Activated naive CD4-positive, alpha-beta T cell treated with anti-CD3 and anti-CD28 coated beads, Interleukin-2, amount 10 ng/mL, durations not matched to agents 7 days and 5 days (primary cell): Measurements from ENCODE around the gene STX1B.
"Not testable (repeated sequence)": the region's sequence is repeated elsewhere in the genome, so short reads cannot be mapped to it uniquely, and the experiment has no call there.

Experiments used
- CTCF ChIA-PET: fragments of 350-600 bp; sonication (Branson Sonifier 250); formaldehyde crosslinking; loops from one replicate; lab custom pipeline; 2021; ENCODE audit warnings: antibody characterized with exemption; lab: Charles Lee
- DNase-seq: peaks from one replicate; pipeline ENCODE4 v3.0.0-alpha.2; 2020
- H3K27ac Mint-ChIP-seq: one replicate; pipeline ENCODE4 v1.8.0; 2021; ENCODE audit warnings: mild to moderate bottlenecking, moderate library complexity, mixed read lengths
- H3K27me3 Mint-ChIP-seq: one replicate; pipeline ENCODE4 v1.8.0; 2021; ENCODE audit warnings: mild to moderate bottlenecking, mixed read lengths
- H3K36me3 Mint-ChIP-seq: one replicate; pipeline ENCODE4 v1.8.0; 2021; ENCODE audit warnings: mixed read lengths
- H3K4me1 Mint-ChIP-seq: one replicate; pipeline ENCODE4 v1.8.0; 2021; ENCODE audit warnings: mixed read lengths
- H3K4me3 Mint-ChIP-seq: one replicate; pipeline ENCODE4 v1.8.0; 2021; ENCODE audit warnings: mild to moderate bottlenecking, moderate library complexity, mixed read lengths
- H3K9me3 Mint-ChIP-seq: one replicate; pipeline ENCODE4 v1.8.0; 2021; ENCODE audit warnings: mixed read lengths

STX1B gene

GRCh38 chr16:31025339-31025738, 14.9 kb upstream of the STX1B start:
- Mint-ChIP-seq H3K4me1 (peaks cover 16% of the 10 kb centered on the region), H3K4me3 (no peak overlapping the region), H3K9me3 (no peaks in the 10 kb centered on the region), H3K36me3 (no peaks in the 10 kb centered on the region), H3K27me3 (peaks cover 6% of the 10 kb centered on the region), H3K27ac (no peak overlapping the region)
- CTCF ChIA-PET = no interaction called here
- DNase-seq = no peak

GRCh38 chr16:31023627-31024226, 13.3 kb upstream of the STX1B start:
- Mint-ChIP-seq H3K4me1 (peaks cover 16% of the 10 kb centered on the region), H3K27me3 (peaks cover 6% of the 10 kb centered on the region)
- CTCF ChIA-PET = no interaction called here

GRCh38 chr16:31023252-31023602, 12.8 kb upstream of the STX1B start:
- CTCF ChIA-PET = no interaction called here
- Mint-ChIP-seq H3K27me3 (peaks cover 6% of the 10 kb centered on the region), H3K4me3 (no peak overlapping the region), H3K27ac (no peak overlapping the region), H3K9me3 (no peaks in the 10 kb centered on the region), H3K36me3 (no peaks in the 10 kb centered on the region), H3K4me1 (peaks cover 16% of the 10 kb centered on the region)
- no peak for DNase-seq

More at GRCh38 chr16:31023627-31024226, 13.3 kb upstream of the STX1B start:
- Mint-ChIP-seq H3K36me3 (no peaks in the 10 kb centered on the region), H3K4me3 (no peak overlapping the region), H3K27ac (no peak overlapping the region), H3K9me3 (no peaks in the 10 kb centered on the region)
- no peak for DNase-seq

- no peak overlapping the region for H3K4me3 Mint-ChIP-seq
- CTCF ChIA-PET = no interaction called here
- H3K27me3 Mint-ChIP-seq = peaks cover 6% of the 10 kb centered on the region
- DNase-seq = no peak
- H3K36me3 Mint-ChIP-seq = no peaks in the 10 kb centered on the region
- no peaks in the 10 kb centered on the region for H3K9me3 Mint-ChIP-seq
- H3K27ac Mint-ChIP-seq = peak overlapping the region; percentile 75
- H3K4me1 Mint-ChIP-seq = peaks cover 16% of the 10 kb centered on the region
Observed at GRCh38 chr16:31022544-31023251, 12.3 kb upstream of the STX1B start.

GRCh38 chr16:31020536-31020935, 10.1 kb upstream of the STX1B start:
- Mint-ChIP-seq H3K9me3 (no peaks in the 10 kb centered on the region), H3K4me3 (no peak overlapping the region), H3K27me3 (peaks cover 10% of the 10 kb centered on the region), H3K27ac (no peak overlapping the region), H3K4me1 (peaks cover 16% of the 10 kb centered on the region), H3K36me3 (no peaks in the 10 kb centered on the region)
- CTCF ChIA-PET = no interaction called here
- no peak for DNase-seq

GRCh38 chr16:31017756-31018155, 7.3 kb upstream of the STX1B start:
- H3K36me3 Mint-ChIP-seq, H3K27ac Mint-ChIP-seq, H3K9me3 Mint-ChIP-seq, H3K4me1 Mint-ChIP-seq, DNase-seq, H3K4me3 Mint-ChIP-seq: not testable (repeated sequence)
- CTCF ChIA-PET = interaction anchor here (0.6 kb wide), 1 partner anchor 341 kb away, joined by 3 read pairs; no protein-coding TSS in a partner anchor
- peaks cover 35% of the 10 kb centered on the region for H3K27me3 Mint-ChIP-seq

GRCh38 chr16:31016018-31016417, 5.6 kb upstream of the STX1B start:
- no peak overlapping the region for H3K27ac Mint-ChIP-seq
- no peaks in the 10 kb centered on the region for H3K9me3 Mint-ChIP-seq
- peaks cover 53% of the 10 kb centered on the region for H3K27me3 Mint-ChIP-seq
- peaks cover 5% of the 10 kb centered on the region for H3K4me1 Mint-ChIP-seq
- CTCF ChIA-PET = no interaction called here
- DNase-seq = no peak
- H3K4me3 Mint-ChIP-seq = no peak overlapping the region
- no peaks in the 10 kb centered on the region for H3K36me3 Mint-ChIP-seq

GRCh38 chr16:31013292-31013691, 2.9 kb upstream of the STX1B start:
- H3K27ac Mint-ChIP-seq, H3K9me3 Mint-ChIP-seq, H3K36me3 Mint-ChIP-seq, DNase-seq, H3K4me3 Mint-ChIP-seq, CTCF ChIA-PET: not testable (repeated sequence)
- Mint-ChIP-seq H3K4me1 (peaks cover 12% of the 10 kb centered on the region), H3K27me3 (peaks cover 78% of the 10 kb centered on the region)

GRCh38 chr16:31011815-31012214, 1.4 kb upstream of the STX1B start:
- Mint-ChIP-seq H3K27me3 (peaks cover 93% of the 10 kb centered on the region), H3K4me1 (peaks cover 12% of the 10 kb centered on the region), H3K4me3 (peak overlapping the region; percentile 7)

GRCh38 chr16:31009894-31010584, 399 bp downstream of the STX1B start:
- Mint-ChIP-seq H3K9me3 (no peaks in the 10 kb centered on the region), H3K4me3 (peak overlapping the region; percentile 28), H3K4me1 (peaks cover 12% of the 10 kb centered on the region), H3K27me3 (peaks cover 98% of the 10 kb centered on the region), H3K36me3 (no peaks in the 10 kb centered on the region), H3K27ac (no peak overlapping the region)
- DNase-seq = no peak
- CTCF ChIA-PET = no interaction called here

More at GRCh38 chr16:31011815-31012214, 1.4 kb upstream of the STX1B start:
- H3K27ac Mint-ChIP-seq, H3K9me3 Mint-ChIP-seq, H3K36me3 Mint-ChIP-seq, DNase-seq: not testable (repeated sequence)
- CTCF ChIA-PET = interaction anchor here (0.8 kb wide), 1 partner anchor 26 kb away, joined by 3 read pairs; the partner anchor contains the start of gene HSD3B7

GRCh38 chr16:31009120-31009519, 1.3 kb downstream of the STX1B start:
- peaks cover 12% of the 10 kb centered on the region for H3K4me1 Mint-ChIP-seq
- no peak for DNase-seq
- peaks cover 97% of the 10 kb centered on the region for H3K27me3 Mint-ChIP-seq
- no peak overlapping the region for H3K27ac Mint-ChIP-seq
- no peaks in the 10 kb centered on the region for H3K36me3 Mint-ChIP-seq
- no peaks in the 10 kb centered on the region for H3K9me3 Mint-ChIP-seq
- no peak overlapping the region for H3K4me3 Mint-ChIP-seq
- CTCF ChIA-PET = interaction anchor here (0.9 kb wide), 1 partner anchor 24 kb away, joined by 3 read pairs; no protein-coding TSS in a partner anchor

GRCh38 chr16:31008551-31008950, 1.9 kb downstream of the STX1B start:
- DNase-seq = no peak
- H3K36me3 Mint-ChIP-seq = no peaks in the 10 kb centered on the region
- peaks cover 91% of the 10 kb centered on the region for H3K27me3 Mint-ChIP-seq
- no peak overlapping the region for H3K4me3 Mint-ChIP-seq
- H3K4me1 Mint-ChIP-seq = peaks cover 12% of the 10 kb centered on the region
- no peak overlapping the region for H3K27ac Mint-ChIP-seq
- H3K9me3 Mint-ChIP-seq = no peaks in the 10 kb centered on the region
- CTCF ChIA-PET = interaction anchor here (0.9 kb wide), 1 partner anchor 23 kb away, joined by 3 read pairs; no protein-coding TSS in a partner anchor

- Mint-ChIP-seq H3K27me3 (peaks cover 91% of the 10 kb centered on the region), H3K9me3 (no peaks in the 10 kb centered on the region), H3K27ac (no peak overlapping the region), H3K36me3 (no peaks in the 10 kb centered on the region), H3K4me1 (peaks cover 12% of the 10 kb centered on the region), H3K4me3 (no peak overlapping the region)
- no peak for DNase-seq
- CTCF ChIA-PET = no interaction called here
Observed at GRCh38 chr16:31008149-31008548, 2.3 kb downstream of the STX1B start.

- no peaks in the 10 kb centered on the region for H3K36me3 Mint-ChIP-seq
Observed at GRCh38 chr16:31007684-31008083, 2.8 kb downstream of the STX1B start.

More at GRCh38 chr16:31007684-31008083, 2.8 kb downstream of the STX1B start:
- peaks cover 87% of the 10 kb centered on the region for H3K27me3 Mint-ChIP-seq
- no peak for DNase-seq
- peaks cover 12% of the 10 kb centered on the region for H3K4me1 Mint-ChIP-seq
- no peak overlapping the region for H3K27ac Mint-ChIP-seq
- no peaks in the 10 kb centered on the region for H3K9me3 Mint-ChIP-seq
- CTCF ChIA-PET = no interaction called here
- H3K4me3 Mint-ChIP-seq = no peak overlapping the region
